Liver (tissue), 9 donors: ENCODE measurements around the gene PARVB. TPM values are rescaled to one million over a fixed set of nuclear protein-coding genes. Genes with fewer than 3 reads are reported as not detected.

Experiments used
- DNase-seq: peaks from one replicate; pipeline ENCODE4 v3.0.0-alpha.2; 2017; ENCODE audit warnings: low spot score
- H3K27ac ChIP-seq, 2 donors: one replicate each; pipeline ENCODE4 v1.7.0; 2013; ENCODE audit warnings: inconsistent platforms in 2 of 2, low read length in 2 of 2, control low read depth in 1 of 2, low read depth in 1 of 2, mild to moderate bottlenecking in 1 of 2
- H3K27me3 ChIP-seq, 4 donors: one replicate each; pipeline versions ENCODE4 v1.6.1 to v1.7.0; 2013; ENCODE audit warnings: low read length in 3 of 4, inconsistent platforms in 1 of 4, mild to moderate bottlenecking in 1 of 4, moderate library complexity in 1 of 4; ENCODE audit not compliant: control insufficient read depth in 4 of 4, insufficient read depth in 4 of 4
- H3K36me3 ChIP-seq, 4 donors: one replicate each; pipeline versions ENCODE4 v1.6.1 to v1.7.0; 2013; ENCODE audit warnings: low read length in 3 of 4, mild to moderate bottlenecking in 3 of 4, low read depth in 1 of 4, moderate library complexity in 1 of 4; ENCODE audit not compliant: control insufficient read depth in 4 of 4, insufficient read depth in 3 of 4
- H3K4me1 ChIP-seq, 4 donors: one replicate each; pipeline versions ENCODE4 v1.6.1 to v1.7.0; 2013; ENCODE audit warnings: low read length in 3 of 4, mild to moderate bottlenecking in 3 of 4, moderate library complexity in 1 of 4; ENCODE audit not compliant: control insufficient read depth in 4 of 4, insufficient read depth in 4 of 4
- H3K4me3 ChIP-seq, 3 donors: one replicate each; pipeline versions ENCODE4 v1.6.1 to v1.7.0; 2013; ENCODE audit warnings: low read length in 3 of 3, control low read depth in 1 of 3, low read depth in 1 of 3, mild to moderate bottlenecking in 1 of 3
- H3K9ac ChIP-seq, 2 donors: one replicate each; pipeline ENCODE4 v1.7.0; 2013; ENCODE audit warnings: low read length in 2 of 2, mild to moderate bottlenecking in 2 of 2, moderate library complexity in 2 of 2, control low read depth in 1 of 2, low read depth in 1 of 2
- H3K9me3 ChIP-seq, 4 donors: one replicate each; pipeline versions ENCODE4 v1.6.1 to v1.7.0; 2013; ENCODE audit warnings: low read length in 3 of 4; ENCODE audit not compliant: control insufficient read depth in 4 of 4
- ATF3 ChIP-seq: IDR thresholded peaks from 2 replicates; pipeline ENCODE4 v1.6.1; 2016; ENCODE audit warnings: antibody characterized with exemption
- EGR1 ChIP-seq, 2 donors: IDR thresholded peaks; 2 replicates each; pipeline ENCODE4 v1.6.1; 2016 to 2018; ENCODE audit warnings: antibody characterized with exemption in 2 of 2, low read depth in 2 of 2
- FOXA1 ChIP-seq: IDR thresholded peaks from 2 replicates; pipeline ENCODE4 v1.6.1; 2016; ENCODE audit warnings: antibody characterized with exemption
- FOXA2 ChIP-seq: IDR thresholded peaks from 2 replicates; pipeline ENCODE4 v1.6.1; 2016; ENCODE audit warnings: antibody characterized with exemption
- GABPA ChIP-seq, 2 donors: IDR thresholded peaks in 1 of 2; conservative IDR thresholded peaks in 1 of 2; 2 replicates each; pipeline ENCODE4 v1.6.1; 2016; ENCODE audit warnings: antibody characterized with exemption in 2 of 2, mild to moderate bottlenecking in 1 of 2, moderate library complexity in 1 of 2
- HNF4A ChIP-seq, 2 donors: conservative IDR thresholded peaks; 2 replicates each; pipeline ENCODE4 v1.6.1; 2016; ENCODE audit warnings: antibody characterized with exemption in 2 of 2, mild to moderate bottlenecking in 2 of 2
- HNF4G ChIP-seq: IDR thresholded peaks from 2 replicates; pipeline ENCODE4 v1.6.1; 2016; ENCODE audit warnings: antibody characterized with exemption
- JUND ChIP-seq, 2 donors: IDR thresholded peaks; 2 replicates each; pipeline ENCODE4 v1.6.1; 2016; ENCODE audit warnings: antibody characterized with exemption in 2 of 2
- NR2F2 ChIP-seq: IDR thresholded peaks from 2 replicates; pipeline ENCODE4 v1.6.1; 2016; ENCODE audit warnings: antibody characterized with exemption
- RAD21 ChIP-seq, 2 donors: IDR thresholded peaks; 2 replicates each; pipeline ENCODE4 v1.6.1; 2016; ENCODE audit warnings: antibody characterized with exemption in 2 of 2, mild to moderate bottlenecking in 2 of 2
- REST ChIP-seq: IDR thresholded peaks from 2 replicates; pipeline ENCODE4 v1.6.1; 2016; ENCODE audit warnings: antibody characterized with exemption, mild to moderate bottlenecking
- SP1 ChIP-seq: IDR thresholded peaks from 2 replicates; pipeline ENCODE4 v1.6.1; 2018; ENCODE audit warnings: antibody characterized with exemption, mild to moderate bottlenecking
- TAF1 ChIP-seq: conservative IDR thresholded peaks from 2 replicates; pipeline ENCODE4 v1.6.1; 2016; ENCODE audit warnings: antibody characterized with exemption, mild to moderate bottlenecking
- YY1 ChIP-seq: IDR thresholded peaks from 2 replicates; pipeline ENCODE4 v1.6.1; 2016; ENCODE audit warnings: antibody characterized with exemption, mild to moderate bottlenecking
- ZBTB33 ChIP-seq: IDR thresholded peaks from 2 replicates; pipeline ENCODE4 v1.6.1; 2016; ENCODE audit warnings: antibody characterized with exemption
- WGBS: extraction: QIAGEN DNeasy Blood & Tissue Kit; methylation state at CpG from one replicate; pipeline ENCODE4 v1.1.7; 2013; 5-methylcytosine and 5-hydroxymethylcytosine counted together
- polyA plus RNA-seq, 2 donors: library from polyadenylated mRNA; stranded (reverse) in 1 of 2; unstranded in 1 of 2; fragments of 200-250 nt in 1 of 2; fragments of >200 nt in 1 of 2; fragmentation: Nextera tagmentation in 1 of 2; extraction: Ambion mirVana in 1 of 2; gene quantifications; one replicate each; pipeline versions ENCODE4 v1.2.1 to v1.2.3, GENCODE V29; 2013 to 2015
- total RNA-seq, 2 donors: library from RNA; depleted of rRNA; stranded (reverse); fragments of >200 nt; gene quantifications; one replicate each; pipeline ENCODE4 v1.2.3, GENCODE V29; 2014
- TF ChIP-seq, protein P1 (sequence below): IDR thresholded peaks from 2 replicates; pipeline ENCODE4 v1.6.1; 2016; ENCODE audit warnings: antibody characterized with exemption
- TF ChIP-seq, protein P2 (sequence below): fragments of 150-350 bp; IDR thresholded peaks from 2 replicates; pipeline ENCODE4 v1.5.1; 2017; ENCODE audit warnings: improper control_type of control experiment, low read depth, low read length; ENCODE audit not compliant: missing input control
- donor health status: healthy.
- donor health status: healthy.
- donor health status: healthy.
- donor health status: healthy.
- donor health status: healthy.

Gene PARVB
- total and polyA plus RNA-seq, 4 donors, result 3.2 to 55.5 (median 17.7) TPM

DNA sequence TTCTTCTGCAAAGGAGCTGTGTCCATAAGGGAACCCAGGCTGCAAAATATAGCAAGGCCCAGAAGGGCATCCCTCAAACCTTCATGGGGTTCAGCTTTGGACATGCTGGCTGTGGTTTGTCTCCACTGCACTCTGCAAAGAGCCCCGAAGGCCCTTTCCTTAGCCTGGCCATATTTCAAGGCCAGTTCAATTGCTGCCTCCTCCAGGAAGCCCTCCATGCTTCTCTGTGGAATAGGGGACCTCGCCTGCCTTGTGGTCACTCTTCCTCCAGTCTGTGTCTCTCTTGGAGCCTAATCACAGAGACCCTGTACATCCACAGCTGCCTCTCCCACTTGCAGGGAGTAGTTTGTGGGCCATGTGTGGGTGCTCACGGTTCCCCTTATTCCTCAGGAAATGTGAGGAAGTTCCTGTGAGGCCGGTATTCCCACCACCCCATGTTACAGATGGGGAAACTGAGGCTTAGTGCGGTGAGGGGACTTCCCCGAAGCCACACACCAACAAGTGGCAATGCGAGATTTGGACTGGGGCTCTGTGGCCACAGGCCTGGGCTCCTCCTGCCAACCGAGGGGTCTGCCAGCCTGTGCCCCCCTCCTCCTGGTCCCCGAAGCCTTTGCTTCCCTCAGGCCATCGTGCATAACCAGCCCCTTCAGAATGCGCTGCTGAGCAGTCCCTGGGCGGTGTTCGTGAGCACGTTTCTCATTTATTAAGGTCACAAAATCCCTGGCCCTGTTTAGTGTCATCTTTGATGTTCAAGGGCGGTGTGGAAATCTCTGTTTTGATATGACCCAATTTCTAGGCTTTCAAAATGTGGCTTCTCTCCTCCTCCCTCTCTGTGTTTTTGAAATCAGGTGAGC, 65.8 kb downstream of the PARVB start:
- WGBS, result 87% methylated on average over 15 of the region's 15 CpGs
- no peaks in the 10 kb centered on the region for H3K9me3 ChIP-seq
- H3K36me3 ChIP-seq, result no peaks in the 10 kb centered on the region
- H3K27me3 ChIP-seq, result no peaks in the 10 kb centered on the region
- no peak overlapping the region for H3K9ac ChIP-seq
- H3K4me1 ChIP-seq, result no peaks in the 10 kb centered on the region
- no peak for TF ChIP-seq YY1
- TF ChIP-seq FOXA2, result no peak
- TF ChIP-seq HNF4A (conservative IDR thresholded peaks at IDR 0.05), result no peak
- TF ChIP-seq ATF3, result no peak
- TF ChIP-seq HNF4G, result no peak
- TF ChIP-seq, protein P1, sequence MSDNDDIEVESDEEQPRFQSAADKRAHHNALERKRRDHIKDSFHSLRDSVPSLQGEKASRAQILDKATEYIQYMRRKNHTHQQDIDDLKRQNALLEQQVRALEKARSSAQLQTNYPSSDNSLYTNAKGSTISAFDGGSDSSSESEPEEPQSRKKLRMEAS, result no peak
- no peak for TF ChIP-seq FOXA1
- no peak for TF ChIP-seq RAD21 (IDR thresholded peaks at IDR 0.05)
- no peak for TF ChIP-seq SP1
- H3K27ac ChIP-seq, result no peak overlapping the region
- no peak for DNase-seq
- H3K4me3 ChIP-seq, result no peak overlapping the region

DNA sequence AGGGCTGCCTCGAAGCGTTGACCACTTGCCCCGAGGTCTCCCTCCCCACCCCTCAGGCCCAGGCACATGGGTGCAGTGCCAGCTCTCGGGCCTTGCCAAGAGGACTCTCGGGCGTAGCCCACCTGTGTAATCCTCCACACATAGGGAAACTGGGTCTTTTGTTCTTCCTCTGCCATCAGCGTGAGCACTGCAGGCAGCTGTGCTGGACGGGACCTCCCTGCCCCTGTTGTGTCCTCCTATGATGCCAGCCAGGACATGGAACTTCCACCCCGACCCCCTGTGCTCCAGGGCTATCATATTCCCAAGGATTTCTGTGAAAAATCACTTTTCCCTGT, 66.4 kb downstream of the PARVB start:
- WGBS, result 89% methylated on average over 9 of the region's 9 CpGs
- H3K9ac ChIP-seq, result no peak overlapping the region
- DNase-seq, result no peak
- H3K27me3 ChIP-seq, result no peaks in the 10 kb centered on the region
- no peaks in the 10 kb centered on the region for H3K9me3 ChIP-seq
- no peak overlapping the region for H3K27ac ChIP-seq
- H3K4me3 ChIP-seq, result no peak overlapping the region
- H3K4me1 ChIP-seq, result no peaks in the 10 kb centered on the region
- H3K36me3 ChIP-seq, result no peaks in the 10 kb centered on the region
- TF ChIP-seq ZBTB33 (no peak), GABPA (IDR thresholded peaks at IDR 0.05 in 1 of 2, conservative IDR thresholded peaks at IDR 0.05 in 1 of 2) (no peak), TAF1 (no peak), EGR1 (IDR thresholded peaks at IDR 0.05; ENCODE audit: low read depth in 2 of 2) (no peak), SP1 (no peak), HNF4G (no peak), REST (no peak), NR2F2 (no peak), YY1 (no peak), ATF3 (no peak), JUND (IDR thresholded peaks at IDR 0.05) (no peak), FOXA1 (no peak)
- TF ChIP-seq, protein P2, sequence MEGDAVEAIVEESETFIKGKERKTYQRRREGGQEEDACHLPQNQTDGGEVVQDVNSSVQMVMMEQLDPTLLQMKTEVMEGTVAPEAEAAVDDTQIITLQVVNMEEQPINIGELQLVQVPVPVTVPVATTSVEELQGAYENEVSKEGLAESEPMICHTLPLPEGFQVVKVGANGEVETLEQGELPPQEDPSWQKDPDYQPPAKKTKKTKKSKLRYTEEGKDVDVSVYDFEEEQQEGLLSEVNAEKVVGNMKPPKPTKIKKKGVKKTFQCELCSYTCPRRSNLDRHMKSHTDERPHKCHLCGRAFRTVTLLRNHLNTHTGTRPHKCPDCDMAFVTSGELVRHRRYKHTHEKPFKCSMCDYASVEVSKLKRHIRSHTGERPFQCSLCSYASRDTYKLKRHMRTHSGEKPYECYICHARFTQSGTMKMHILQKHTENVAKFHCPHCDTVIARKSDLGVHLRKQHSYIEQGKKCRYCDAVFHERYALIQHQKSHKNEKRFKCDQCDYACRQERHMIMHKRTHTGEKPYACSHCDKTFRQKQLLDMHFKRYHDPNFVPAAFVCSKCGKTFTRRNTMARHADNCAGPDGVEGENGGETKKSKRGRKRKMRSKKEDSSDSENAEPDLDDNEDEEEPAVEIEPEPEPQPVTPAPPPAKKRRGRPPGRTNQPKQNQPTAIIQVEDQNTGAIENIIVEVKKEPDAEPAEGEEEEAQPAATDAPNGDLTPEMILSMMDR, result no peak
- TF ChIP-seq, protein P1, result no peak
